Stimulated activated CD4-positive, alpha-beta T cell treated with anti-CD3 and anti-CD28 coated beads, Interleukin-12 subunit alpha, Interleukin-12 subunit beta, amount 100 ng/mL, for 24 hours (primary cell): ENCODE data around the gene CARMIL1.

Source experiments
- DNase-seq, 2 experiments: peaks; one replicate each; pipeline ENCODE4 v3.0.0-alpha.2; 2020; ENCODE audit warnings: low read depth in 2 of 2

CARMIL1 gene

DNA sequence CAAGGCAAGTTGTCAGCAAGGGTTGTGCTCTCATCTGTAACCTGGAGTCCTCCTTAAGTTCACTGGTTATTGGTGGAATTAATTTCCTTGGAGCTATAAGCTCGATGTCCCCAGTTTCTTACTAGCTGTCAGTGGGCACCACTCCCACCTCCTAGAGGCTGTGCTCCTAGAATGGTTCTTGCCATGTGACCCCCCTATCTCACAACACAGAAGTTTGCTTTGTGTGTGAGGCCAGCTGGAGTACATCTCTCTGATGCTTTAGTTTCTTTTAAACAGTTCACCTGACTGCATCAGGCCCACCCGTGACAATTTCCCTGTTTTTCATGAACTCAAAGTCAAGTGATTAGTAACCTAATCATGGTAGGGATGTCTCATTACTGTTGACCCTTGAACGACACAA lies 193.7 kb downstream of the CARMIL1 start:
- no peak for DNase-seq

DNA sequence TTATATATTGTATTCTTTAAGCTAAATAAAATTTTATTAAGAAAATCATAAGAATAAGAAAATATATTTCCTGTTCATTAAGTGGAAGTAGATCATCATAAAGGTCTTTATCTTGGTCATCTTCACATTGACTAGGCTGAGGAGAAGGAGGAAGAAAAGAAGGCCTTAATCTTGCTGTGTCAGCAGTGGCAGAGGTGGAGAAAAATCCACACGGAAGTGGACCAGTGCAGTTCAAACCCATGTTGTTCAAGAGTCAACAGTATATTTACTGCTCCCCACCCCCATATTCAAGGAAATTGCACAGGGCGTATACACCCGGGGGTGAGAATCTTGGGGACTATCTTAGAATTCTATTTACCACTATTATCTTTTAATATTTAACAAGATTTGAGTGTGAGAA lies 194.3 kb downstream of the CARMIL1 start:
- no peak for DNase-seq

DNA sequence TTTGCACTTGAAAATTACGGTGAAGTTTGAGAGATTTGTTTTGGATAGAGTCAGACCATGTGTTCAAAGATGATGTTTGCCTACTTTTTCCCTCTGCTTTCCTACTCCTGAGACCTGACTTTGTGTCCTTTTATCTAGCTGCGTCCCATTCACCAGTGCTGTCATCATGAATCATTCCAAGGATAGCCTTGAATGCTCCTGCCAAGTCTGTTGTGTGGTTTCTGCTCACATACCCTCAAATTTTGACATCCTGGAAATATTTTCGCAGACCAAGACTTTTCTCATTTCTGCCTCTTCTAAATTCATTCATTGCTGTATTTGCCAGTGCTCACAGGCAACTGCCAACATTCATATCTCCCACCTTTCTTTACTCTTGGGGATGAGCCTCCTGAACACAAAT lies 197.0 kb downstream of the CARMIL1 start:
- no peak for DNase-seq

DNA sequence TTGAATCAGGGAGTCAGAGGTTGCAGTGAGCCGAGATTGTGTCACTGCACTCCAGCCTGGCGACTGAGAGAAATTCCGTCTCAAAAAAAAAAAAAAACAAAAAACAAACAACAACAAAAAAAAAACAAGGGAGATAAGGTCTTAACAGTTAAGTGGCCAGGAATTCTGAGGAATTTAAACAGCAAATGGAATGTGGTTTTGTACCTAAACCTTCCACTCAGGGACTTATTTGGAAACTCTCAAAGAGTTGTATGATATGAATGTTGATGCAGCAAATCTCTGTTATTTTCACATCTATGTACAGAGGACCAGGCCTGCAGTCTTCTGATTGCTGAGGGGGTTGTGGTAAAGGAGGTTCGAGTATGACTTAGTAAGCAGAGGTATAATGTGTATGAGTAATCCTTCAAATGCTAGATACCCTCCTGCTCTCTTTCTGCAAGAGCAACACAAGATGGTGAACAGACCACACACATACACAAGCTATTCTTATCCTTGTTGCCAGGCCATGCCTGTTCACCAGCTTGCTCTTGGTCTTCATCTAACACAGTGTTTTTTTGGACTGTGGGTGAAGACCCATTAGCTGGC lies 197.9 kb downstream of the CARMIL1 start:
- no peak for DNase-seq

DNA sequence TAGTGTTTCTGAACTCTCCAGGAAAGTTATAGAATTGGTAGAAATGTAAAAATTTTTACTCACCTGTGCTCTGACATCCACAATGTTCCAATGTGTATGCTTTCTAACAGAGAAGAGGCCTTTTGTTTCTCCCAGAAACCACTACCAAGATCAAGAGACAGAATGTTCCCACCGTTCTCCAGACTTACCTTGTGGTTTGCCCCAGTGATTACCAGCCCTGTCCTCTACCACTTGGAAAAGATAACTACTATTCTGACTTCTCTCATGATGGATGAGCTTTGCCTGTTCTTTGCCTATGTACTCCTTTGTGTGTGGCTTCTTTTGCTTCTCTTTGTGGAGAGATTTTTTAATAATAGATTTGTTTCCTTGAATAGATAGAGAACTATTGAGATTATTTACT lies 199.8 kb downstream of the CARMIL1 start:
- no peak for DNase-seq

DNA sequence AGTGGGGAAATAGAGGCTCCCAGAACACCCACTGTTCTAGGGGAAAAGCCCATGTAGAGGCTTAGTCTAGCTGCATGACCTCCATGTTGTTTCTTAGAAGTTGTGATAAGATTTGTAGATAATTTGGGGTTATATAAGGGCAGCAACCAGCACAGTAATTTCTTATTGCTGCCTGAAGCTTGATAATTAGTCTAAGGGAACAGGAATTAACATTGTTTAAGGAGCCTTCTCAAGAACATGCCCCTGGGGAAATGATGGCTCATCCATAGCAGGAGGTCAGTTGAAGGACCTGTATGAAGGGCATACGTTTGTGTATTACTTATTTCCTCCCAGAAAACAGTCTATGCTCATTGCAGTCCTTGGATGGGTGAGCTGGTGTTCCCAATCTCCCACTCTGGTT lies 202.1 kb downstream of the CARMIL1 start:
- no peak for DNase-seq

DNA sequence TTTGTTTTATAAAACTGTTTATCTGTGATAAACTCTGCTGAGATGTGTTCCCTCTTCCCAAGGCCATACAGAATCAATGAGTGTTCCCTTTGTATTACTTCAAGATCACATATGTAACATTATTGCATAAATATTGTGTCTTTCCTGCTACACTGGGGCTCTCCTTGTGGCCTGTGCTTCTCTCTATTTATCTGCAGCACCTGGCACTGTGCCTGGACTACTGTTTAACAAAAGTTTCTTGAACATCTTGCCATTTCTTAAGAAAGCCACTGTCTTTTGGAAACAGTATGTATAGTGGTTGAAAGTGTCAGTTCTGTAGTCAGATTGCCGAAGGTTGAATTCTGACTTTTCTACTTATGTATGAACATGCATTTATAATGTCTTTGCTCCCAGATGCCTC lies 203.8 kb downstream of the CARMIL1 start:
- DNase-seq: no peak

DNA sequence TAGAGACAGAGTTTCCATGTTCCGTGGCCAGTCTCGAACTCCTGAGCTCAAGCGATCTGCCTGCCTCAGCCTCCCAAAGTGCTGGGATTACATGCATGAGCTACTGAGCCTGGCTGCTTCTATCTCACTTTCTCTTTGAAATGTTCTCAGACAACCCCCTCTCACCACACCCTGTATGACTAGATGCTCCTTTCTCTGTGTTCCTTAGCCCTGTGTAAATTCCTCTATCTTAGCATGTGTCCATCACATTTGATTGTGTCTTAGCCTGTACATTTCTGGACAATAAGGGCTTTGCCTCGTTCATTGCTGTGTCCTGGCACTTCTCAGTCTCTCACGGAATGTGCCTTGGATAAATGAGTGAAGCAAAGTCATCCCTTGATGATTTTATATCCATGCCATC lies 204.8 kb downstream of the CARMIL1 start:
- no peak for DNase-seq

DNA sequence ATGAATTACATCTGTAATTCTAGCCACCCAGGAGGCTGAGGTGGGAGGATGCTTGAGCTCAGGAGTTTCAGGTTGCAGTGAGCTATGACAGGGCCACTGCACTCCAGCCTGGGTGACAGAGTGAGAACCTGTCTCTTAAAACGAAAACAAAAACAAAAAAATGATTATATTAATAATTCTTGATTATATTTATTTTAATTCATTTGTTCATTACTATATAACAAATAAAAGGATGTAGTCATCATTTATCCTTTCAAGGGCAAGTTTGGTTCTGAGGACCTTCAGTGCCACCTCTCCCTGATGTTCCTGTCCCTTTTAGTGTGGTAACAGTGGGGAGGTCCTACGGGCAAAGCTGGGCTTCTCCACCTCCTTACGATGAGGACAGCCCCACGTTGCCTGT lies 205.7 kb downstream of the CARMIL1 start:
- no peak for DNase-seq

DNA sequence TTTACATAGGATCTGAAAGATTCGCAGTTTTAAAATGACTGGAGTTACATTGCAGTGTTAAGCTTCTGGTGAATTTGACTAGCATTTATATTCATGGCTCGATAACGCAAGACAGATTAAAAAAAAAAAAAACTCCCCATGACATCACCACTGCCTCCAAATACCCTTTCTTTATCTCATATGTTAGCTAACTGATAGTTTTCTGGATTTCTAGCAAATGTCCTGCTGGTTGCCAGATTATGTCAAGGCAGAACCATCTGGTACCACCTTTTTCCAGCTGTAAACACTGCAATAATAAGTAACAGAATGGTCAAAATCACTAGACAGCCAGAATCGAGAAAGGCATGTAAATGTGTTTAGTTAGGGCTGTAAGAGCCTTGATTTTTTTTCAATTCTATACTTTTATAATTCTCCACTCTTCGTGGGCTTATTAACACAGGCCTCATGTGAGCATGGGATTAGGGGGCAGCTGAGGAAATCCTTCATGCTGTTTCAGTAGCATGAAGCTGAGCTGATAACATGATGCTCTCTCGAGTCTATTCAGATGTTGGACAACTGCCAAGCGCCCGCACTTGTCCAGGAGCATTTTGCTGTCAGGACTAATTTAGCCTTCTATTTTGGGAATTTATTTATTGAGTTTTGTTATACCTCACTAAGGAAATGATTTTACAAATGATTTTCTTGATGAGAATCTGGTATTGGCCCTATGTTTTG lies 206.8 kb downstream of the CARMIL1 start:
- DNase-seq: no peak

DNA sequence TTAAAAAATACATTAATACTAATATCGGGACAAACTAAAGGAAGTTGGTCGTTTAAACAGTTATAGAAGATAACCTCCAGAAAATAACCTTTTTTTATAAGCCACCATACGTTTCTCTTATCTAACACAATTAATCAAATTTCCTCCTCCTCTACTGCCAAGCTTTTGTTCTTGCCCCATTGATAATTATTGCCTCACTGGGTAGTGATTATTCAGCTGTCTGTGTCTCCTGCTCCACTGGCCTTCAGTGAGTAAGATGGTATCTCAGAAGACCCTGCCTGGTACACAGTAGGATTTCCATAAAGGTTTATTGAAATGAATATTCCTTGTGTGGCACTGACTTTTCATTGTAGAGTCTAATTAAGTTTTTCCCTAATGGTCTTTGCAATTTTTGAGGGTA lies 207.4 kb downstream of the CARMIL1 start:
- DNase-seq: no peak

DNA sequence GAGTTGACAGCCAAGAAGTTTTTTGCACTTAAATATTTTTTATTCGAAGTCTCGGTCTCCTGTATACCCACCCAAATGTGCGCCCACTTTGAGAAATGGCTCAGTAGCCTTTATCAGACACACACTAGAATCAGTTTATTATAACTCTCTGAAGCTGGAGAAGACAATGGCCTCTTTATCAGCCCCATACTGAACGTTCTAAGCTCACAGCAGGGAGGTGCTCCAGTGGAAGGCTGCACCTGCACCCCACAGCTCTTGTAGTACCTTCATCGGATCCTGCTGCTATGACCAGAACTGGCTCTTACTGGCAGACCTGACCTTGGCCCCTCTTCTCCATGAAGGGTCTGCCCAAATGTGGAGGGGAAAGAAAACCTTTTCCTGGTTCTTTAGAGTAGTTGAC lies 207.8 kb downstream of the CARMIL1 start:
- no peak for DNase-seq

DNA sequence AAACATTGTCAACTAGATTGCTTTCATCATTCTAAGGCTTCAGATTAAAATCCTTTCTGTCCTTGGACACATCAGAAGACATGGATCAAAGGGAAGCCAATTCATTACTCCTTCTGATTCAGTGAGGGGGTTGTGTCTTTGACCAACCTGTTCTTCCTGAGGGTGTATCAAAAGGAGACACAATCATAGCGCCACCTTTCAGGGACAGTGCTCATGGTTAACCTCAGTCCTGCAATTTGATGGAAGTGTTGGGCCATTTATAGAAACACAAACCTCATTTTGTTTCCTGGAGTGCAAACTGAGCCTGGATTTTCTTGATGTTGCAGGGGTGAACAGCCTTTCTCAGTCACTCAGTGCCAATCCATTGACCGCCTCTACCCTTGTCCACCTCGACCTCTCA lies 209.0 kb downstream of the CARMIL1 start:
- DNase-seq: no peak

DNA sequence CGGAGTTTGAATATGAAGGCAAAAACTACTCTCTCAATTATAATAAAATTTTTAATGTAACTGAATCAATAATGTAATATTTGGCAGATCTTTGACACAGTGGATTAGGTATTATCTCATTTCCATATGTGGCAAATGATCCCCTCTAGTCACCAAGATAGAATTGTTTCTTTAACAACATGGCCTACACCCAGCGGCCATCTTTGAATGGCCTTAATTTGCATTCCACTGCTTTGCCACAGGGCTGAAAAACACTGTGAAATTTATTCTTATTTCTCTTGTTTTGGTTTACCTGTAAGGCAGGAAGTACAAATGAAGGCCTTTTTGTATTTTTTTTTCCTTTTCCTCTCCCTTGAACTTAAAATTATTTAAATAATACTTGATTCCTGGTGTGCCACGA lies 210.2 kb downstream of the CARMIL1 start:
- no peak for DNase-seq

DNA sequence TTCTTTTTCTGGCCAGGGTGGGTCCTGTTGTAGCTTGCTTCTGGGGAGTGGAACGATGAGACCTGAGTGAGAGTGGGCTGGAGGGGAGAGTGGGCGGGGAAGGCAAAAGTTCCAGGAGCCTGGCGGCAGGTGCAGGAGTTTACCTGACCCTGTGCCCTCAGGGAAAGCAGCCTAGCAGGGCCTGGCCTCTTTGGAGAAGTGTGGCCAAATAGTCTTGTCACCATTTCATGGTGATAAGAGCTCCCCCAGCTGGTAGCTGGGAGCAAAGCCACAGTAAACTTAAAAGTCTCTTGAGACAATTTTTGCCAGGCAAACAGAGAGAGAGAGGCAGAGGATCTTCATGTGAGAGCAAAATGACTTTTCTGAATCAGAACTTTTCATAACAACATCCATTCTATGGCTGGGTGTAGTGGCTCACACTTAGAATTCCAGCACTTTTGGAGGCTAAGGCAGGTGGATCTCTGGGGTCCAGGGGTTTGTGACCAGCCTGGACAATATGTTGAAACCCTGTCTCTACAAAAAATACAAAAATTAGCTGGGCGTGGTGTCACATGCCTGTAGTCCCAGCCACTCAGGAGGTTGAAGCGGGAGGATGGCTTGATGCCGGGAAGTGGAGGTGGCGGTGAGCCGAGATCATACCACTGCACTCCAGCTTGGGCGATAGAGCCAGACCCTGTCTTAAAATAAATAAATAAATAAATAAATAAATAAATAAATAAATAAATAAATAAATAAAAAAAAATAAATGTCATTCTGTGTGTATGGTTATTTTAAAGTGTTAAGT lies 211.0 kb downstream of the CARMIL1 start:
- peak; percentile 32 to 50 for DNase-seq

DNA sequence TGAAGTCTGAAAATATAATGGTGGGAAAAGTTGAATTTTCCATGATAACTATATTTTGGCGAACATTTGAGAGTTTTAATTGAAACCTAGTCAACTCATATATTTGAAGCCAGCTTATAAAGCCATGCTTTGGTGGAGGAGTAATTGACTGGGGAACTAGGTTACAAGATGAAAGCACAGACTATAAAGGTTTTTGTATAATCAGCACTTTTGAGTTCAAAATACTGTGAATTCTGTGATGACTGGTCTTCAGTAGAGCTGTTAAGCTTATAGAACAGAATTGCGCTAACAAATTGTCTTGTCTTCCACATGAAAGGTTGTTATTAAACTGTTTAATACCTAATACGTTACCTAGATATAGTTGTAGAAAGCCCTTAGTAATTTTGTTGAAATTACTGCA lies 213.8 kb downstream of the CARMIL1 start:
- no peak for DNase-seq

DNA sequence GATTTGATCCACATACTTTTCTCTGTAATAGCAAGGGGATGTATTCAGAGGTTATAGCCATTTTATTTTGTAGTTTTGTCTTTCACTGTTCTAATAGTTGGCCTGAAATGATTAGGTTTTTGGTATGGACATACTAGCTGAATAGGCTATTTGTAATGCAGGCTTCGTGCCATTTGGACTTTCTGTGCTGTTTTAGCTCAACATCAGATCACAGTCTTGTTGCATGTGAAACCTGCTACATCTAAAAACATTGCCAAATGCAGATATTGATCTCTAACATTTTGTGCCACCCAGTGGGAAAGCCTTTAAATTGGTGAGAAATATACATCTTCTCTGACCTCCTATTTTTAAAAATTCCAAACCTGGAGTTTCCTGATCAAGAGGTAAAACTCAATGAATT lies 215.3 kb downstream of the CARMIL1 start:
- DNase-seq: no peak

DNA sequence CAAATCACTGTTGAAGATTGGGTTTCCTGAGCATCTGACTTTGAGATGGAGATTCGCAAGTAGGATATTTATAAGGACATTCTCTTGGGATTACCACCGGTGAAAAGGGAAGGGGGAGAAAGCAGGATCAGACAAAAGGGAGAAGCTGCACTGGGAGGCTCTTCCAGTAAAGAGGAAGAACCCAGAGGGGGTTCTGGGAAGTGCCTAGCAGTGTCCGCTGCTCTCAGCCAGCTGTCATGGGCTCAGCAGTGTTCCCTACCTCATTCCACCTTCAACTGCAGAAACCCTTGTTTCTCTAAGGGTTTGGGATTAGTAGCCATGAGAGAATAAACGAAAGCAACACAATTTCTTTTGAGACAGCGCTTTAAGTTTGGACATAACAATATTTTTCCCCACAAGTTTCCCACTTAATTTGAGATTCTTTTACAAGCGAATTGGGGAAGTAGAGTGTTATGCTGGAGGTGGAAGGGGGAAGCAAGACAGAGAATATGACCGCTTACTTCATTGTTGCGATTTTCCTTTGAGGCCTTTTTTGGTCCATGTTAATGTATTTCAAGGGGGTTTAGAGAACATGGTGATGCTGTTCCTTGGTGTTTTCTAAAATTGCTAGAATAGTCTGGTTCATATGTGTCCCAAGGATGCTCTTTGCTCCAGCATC lies 218.3 kb downstream of the CARMIL1 start:
- DNase-seq: no peak

DNA sequence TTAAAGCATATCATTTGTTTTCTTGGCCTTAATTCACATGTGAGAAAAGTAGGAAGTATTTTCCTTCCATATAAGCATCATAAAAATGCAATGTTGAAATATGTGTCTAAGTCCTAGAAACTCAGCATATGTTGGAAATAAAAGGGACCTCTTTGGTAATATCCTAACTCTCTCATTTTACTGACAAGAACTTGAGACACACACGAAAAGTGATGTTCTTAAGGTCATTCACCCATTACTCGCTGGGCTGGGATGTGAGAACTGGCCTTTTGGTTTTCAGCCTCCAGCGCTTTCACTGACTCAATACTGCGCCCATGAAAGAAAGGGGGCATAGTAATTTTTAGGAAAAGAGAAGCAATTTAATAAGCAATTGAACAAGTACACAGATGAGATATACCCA lies 219.3 kb downstream of the CARMIL1 start:
- no peak for DNase-seq

DNA sequence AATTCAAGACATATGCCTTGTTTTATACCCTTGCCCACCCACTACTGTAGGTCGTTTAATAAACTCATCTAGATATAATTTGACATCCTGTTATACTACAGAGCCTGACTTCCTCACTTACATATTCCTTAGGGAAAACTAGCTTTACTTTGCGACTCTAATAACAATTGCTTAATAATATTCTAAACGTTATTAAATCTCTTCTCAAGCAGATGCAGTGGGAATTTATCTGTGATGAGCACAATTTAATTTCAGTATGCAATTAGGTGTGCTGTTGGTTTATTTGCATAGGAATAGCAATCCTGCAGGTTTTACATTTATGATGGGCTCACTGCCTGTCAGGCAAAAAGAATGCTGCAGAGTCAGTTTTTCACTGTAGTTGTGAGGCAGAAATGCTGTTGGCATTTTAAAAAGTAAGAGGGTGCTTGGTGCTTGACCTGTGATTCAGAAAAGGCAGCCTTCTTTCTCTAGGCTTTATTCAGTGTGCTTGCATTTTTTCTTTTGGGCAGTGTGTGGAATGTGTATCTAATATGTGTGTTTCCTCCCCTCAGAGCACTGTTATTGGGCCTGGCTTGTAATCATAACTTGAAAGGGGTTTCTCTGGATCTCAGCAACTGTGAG lies 220.6 kb downstream of the CARMIL1 start:
- DNase-seq: no peak

DNA sequence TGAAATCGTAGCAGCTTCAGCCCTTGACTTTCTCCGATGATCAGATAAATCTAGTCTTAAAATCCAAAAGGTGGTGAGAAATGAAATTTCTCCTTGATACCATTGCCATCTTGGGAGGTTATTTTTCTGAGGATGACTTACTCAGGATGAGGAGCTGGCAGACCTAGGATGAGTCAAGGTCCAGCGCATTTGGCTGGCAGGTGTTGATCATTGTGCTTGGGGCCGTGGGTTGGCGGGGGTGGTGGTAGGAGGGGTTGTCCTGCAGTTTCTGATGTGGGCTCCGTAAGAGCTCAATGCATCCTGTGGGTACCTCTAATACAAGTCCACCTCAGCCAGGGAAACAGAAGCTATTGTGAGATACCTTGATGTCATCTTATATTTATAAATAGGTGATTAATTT lies 224.5 kb downstream of the CARMIL1 start:
- DNase-seq: no peak

DNA sequence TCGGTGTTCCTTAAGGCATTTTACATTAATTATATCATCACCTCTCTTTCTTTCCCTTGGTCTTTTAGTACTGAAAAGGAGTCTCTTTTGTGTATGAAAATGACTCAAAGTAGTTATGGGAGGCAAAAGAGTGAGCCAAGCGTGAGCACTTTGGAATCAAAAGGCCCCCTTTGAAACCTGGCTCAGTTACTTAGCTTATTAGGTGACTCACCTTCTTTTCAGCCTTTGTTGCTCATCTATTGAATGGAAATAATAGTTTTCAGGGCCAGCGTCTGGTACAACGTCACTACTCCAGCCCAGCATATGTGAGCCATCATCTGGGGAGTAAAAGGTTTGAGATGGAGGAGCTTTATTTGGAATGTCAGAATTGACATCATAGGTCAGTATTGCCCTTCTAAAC lies 225.5 kb downstream of the CARMIL1 start:
- no peak for DNase-seq
